Endothelial cell of umbilical vein (primary cell): Measurements from ENCODE around the gene HIVEP3. TPM values are rescaled to one million over a fixed set of nuclear protein-coding genes. Genes with fewer than 3 reads are reported as not detected.

Experiments
- BruUV-seq: library from RNA; stranded (reverse); fragments of 400-500 nt; replicated peaks from 2 replicates; lab custom pipeline; 2021; lab: Mats Ljungman, UMichigan
- CTCF ChIA-PET: fragments of 300-600, 350-600 bp; sonication (Branson Sonifier 250); formaldehyde crosslinking; loops from one replicate; lab custom pipeline; 2021; ENCODE audit warnings: antibody characterized with exemption, inconsistent platforms; lab: Charles Lee
- POLR2A ChIA-PET: fragments of 300-600, 350-600 bp; sonication (Branson Sonifier 250); formaldehyde crosslinking; loops from one replicate; lab custom pipeline; 2021; ENCODE audit warnings: antibody characterized with exemption, inconsistent platforms; lab: Charles Lee
- DNase-seq: peaks from one replicate; pipeline ENCODE4 v3.0.0-alpha.2; 2011; ENCODE audit warnings: low read depth, low spot score
- FAIRE-seq: peaks from 2 replicates; lab custom pipeline; 2011; peaks lifted over from hg19 to GRCh38; lab: Jason Lieb, UNC
- H2AFZ ChIP-seq: 2 replicates; pipeline ENCODE4 v1.6.0; 2012; ENCODE audit warnings: low read depth, low read length, control low read depth, inconsistent platforms
- H3K27ac ChIP-seq: 2 replicates; pipeline ENCODE4 v1.5.1; 2011; ENCODE audit warnings: low read depth, mild to moderate bottlenecking, control low read depth, low read length, moderate library complexity; ENCODE audit not compliant: insufficient read depth
- H3K27me3 ChIP-seq, 2 experiments: 2 replicates each; pipeline versions ENCODE4 v1.6.0 to v1.6.1; 2011; ENCODE audit warnings: low read length in 2 of 2, mixed read lengths in 1 of 2; ENCODE audit not compliant: control insufficient read depth in 2 of 2, insufficient read depth in 2 of 2
- H3K36me3 ChIP-seq, 2 experiments: 2 replicates in 1 of 2; 3 replicates in 1 of 2; pipeline ENCODE4 v1.5.1; 2011; ENCODE audit warnings: low read length in 2 of 2, mild to moderate bottlenecking in 1 of 2, moderate library complexity in 1 of 2; ENCODE audit not compliant: control insufficient read depth in 2 of 2, insufficient read depth in 2 of 2; ENCODE audit errors: extremely low read depth in 1 of 2
- H3K4me1 ChIP-seq: 3 replicates; pipeline ENCODE4 v1.5.1; 2011; ENCODE audit warnings: mild to moderate bottlenecking, low read length; ENCODE audit not compliant: control insufficient read depth, insufficient read depth; ENCODE audit errors: extremely low read depth
- H3K4me2 ChIP-seq: 2 replicates; pipeline ENCODE4 v1.6.1; 2011; ENCODE audit warnings: low read length, control low read depth, mixed read lengths; ENCODE audit not compliant: insufficient read depth
- H3K4me3 ChIP-seq, 3 experiments: fragments of 200-600 bp in 1 of 3; sonication (generic), shearing (Covaris generic) in 1 of 3; replicated peaks in 1 of 3; 2 replicates each; pipeline ENCODE4 v1.5.1; 2011 to 2016; ENCODE audit warnings: control low read depth in 3 of 3, low read length in 3 of 3, mild to moderate bottlenecking in 2 of 3, inconsistent platforms in 1 of 3, low read depth in 1 of 3, moderate library complexity in 1 of 3; ENCODE audit not compliant: insufficient read depth in 1 of 3
- H3K79me2 ChIP-seq: 2 replicates; pipeline ENCODE4 v1.6.0; 2012; ENCODE audit warnings: low read length, inconsistent platforms; ENCODE audit not compliant: control insufficient read depth, insufficient read depth
- H3K9ac ChIP-seq: replicated peaks from 2 replicates; pipeline ENCODE3; 2011; ENCODE audit warnings: low read length, control low read depth; ENCODE audit not compliant: insufficient read depth; ENCODE audit errors: extremely low read depth
- H3K9me1 ChIP-seq: replicated peaks from 3 replicates; pipeline ENCODE4 v1.6.0; 2011; ENCODE audit warnings: mild to moderate bottlenecking, low read length; ENCODE audit not compliant: control insufficient read depth, insufficient read depth; ENCODE audit errors: extremely low read depth
- H3K9me3 ChIP-seq: replicated peaks from 2 replicates; pipeline ENCODE4 v1.5.1; 2012; ENCODE audit warnings: low read length, inconsistent platforms; ENCODE audit not compliant: control insufficient read depth, insufficient read depth
- H4K20me1 ChIP-seq: replicated peaks from 2 replicates; pipeline ENCODE3; 2011; ENCODE audit warnings: mild to moderate bottlenecking, low read length; ENCODE audit not compliant: control insufficient read depth, insufficient read depth; ENCODE audit errors: extremely low read depth
- CTCF ChIP-seq, 2 donors: IDR thresholded peaks; 1 replicate in 1 of 2; 2 replicates in 1 of 2; pipeline ENCODE4 v1.5.1; 2011; ENCODE audit warnings: low read length in 2 of 2, mild to moderate bottlenecking in 2 of 2, moderate library complexity in 2 of 2, control low read depth in 1 of 2, inconsistent platforms in 1 of 2, low read depth in 1 of 2; ENCODE audit not compliant: insufficient read depth in 1 of 2; ENCODE audit errors: extremely low read depth in 1 of 2
- GATA2 ChIP-seq: IDR thresholded peaks from 2 replicates; pipeline ENCODE4 v1.7.0; 2011; ENCODE audit warnings: low read depth, mild to moderate bottlenecking, moderate library complexity, mixed read lengths, low read length; ENCODE audit not compliant: insufficient read length, insufficient read depth
- JUN ChIP-seq: IDR thresholded peaks from 2 replicates; pipeline ENCODE4 v1.6.1; 2011; ENCODE audit warnings: borderline replicate concordance, low read depth; ENCODE audit not compliant: insufficient read length, insufficient read depth
- MYC ChIP-seq: IDR thresholded peaks from one replicate; pipeline ENCODE4 v1.6.1; 2011; ENCODE audit warnings: mild to moderate bottlenecking, low read depth, low read length
- POLR2AphosphoS5 ChIP-seq: IDR thresholded peaks from 2 replicates; pipeline ENCODE4 v1.6.1; 2012; ENCODE audit warnings: low read depth, mild to moderate bottlenecking, control low read depth, low read length, moderate library complexity; ENCODE audit not compliant: insufficient read depth
- dilution Hi-C: fragments of 300-500 bp; cut with MboI; formaldehyde crosslinking; loops from one replicate; pipeline ENCODE4 v1.15.0; 2019; ENCODE audit warnings: low sequenced_read_pairs; ENCODE audit not compliant: extremely low pct_ligation_motif_present
- intact Hi-C: fragments of 100-400 bp; cut with micrococcal nuclease; formaldehyde crosslinking; loops from one replicate; pipeline ENCODE4 v1.10.0; 2022
- polyA plus RNA-seq, 4 experiments: library from polyadenylated mRNA; depleted of rRNA in 3 of 4; stranded (reverse) in 3 of 4; unstranded in 1 of 4; fragments of >200 nt; gene quantifications; 2 replicates each; pipeline versions ENCODE4 v1.2.1 to v1.2.3, GENCODE V29; 2011 to 2012; ENCODE audit warnings: missing spikeins in 1 of 4
- total RNA-seq: library from RNA; stranded (reverse); gene quantifications from 2 replicates; pipeline ENCODE4 v1.2.3, GENCODE V29; 2021

Gene HIVEP3
- total and polyA plus RNA-seq, 2 donors (not counting 3 experiments of a cell fraction or from before 2014, with no cell fraction given): 3.4 to 4.0 TPM

DNA sequence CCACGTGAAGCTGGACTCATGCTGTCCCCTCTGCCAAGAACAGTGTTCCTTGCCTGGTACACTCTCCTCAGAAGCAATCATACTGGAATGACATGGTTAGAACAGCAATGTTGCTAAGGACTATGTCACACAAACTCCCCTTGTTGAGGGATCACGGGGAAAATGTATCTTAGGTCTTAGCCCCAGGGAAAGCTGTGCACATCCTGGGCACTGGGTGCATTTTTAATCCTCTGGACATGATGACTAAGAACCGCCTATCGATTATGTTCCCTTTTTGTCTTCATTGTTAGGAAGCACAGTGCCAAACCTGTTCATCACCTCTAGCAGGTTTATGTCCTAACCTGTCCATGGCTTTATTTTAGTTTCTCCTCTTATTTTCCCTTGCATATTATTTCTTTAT lies 115.1 kb downstream of the HIVEP3 start:
- no peak for DNase-seq
- no peaks in the 10 kb centered on the region for H3K9me1 ChIP-seq
- H3K4me3 ChIP-seq: no peak overlapping the region
- intact Hi-C loops (no loop called here), dilution Hi-C loops (no loop called here)
- BruUV-seq: no TSS peak
- no peak overlapping the region for H2AFZ ChIP-seq
- no peak for TF ChIP-seq JUN
- no peak for TF ChIP-seq MYC
- FAIRE-seq: no peak
- no peak overlapping the region for H3K4me2 ChIP-seq
- H3K9me3 ChIP-seq: no peaks in the 10 kb centered on the region
- H3K79me2 ChIP-seq: no peaks in the 10 kb centered on the region
- ChIA-PET POLR2A (interaction anchor here (0.6 kb wide), 1 partner anchor 658 kb away, joined by 3 read pairs; no protein-coding TSS in a partner anchor), CTCF (no interaction called here)
- no peak overlapping the region for H3K27ac ChIP-seq
- H3K36me3 ChIP-seq: no peaks in the 10 kb centered on the region
- H3K9ac ChIP-seq: no peak overlapping the region
- H3K27me3 ChIP-seq: peaks cover 0 to 2% of the 10 kb centered on the region in 2 experiments
- no peaks in the 10 kb centered on the region for H4K20me1 ChIP-seq
- H3K4me1 ChIP-seq: no peaks in the 10 kb centered on the region

DNA sequence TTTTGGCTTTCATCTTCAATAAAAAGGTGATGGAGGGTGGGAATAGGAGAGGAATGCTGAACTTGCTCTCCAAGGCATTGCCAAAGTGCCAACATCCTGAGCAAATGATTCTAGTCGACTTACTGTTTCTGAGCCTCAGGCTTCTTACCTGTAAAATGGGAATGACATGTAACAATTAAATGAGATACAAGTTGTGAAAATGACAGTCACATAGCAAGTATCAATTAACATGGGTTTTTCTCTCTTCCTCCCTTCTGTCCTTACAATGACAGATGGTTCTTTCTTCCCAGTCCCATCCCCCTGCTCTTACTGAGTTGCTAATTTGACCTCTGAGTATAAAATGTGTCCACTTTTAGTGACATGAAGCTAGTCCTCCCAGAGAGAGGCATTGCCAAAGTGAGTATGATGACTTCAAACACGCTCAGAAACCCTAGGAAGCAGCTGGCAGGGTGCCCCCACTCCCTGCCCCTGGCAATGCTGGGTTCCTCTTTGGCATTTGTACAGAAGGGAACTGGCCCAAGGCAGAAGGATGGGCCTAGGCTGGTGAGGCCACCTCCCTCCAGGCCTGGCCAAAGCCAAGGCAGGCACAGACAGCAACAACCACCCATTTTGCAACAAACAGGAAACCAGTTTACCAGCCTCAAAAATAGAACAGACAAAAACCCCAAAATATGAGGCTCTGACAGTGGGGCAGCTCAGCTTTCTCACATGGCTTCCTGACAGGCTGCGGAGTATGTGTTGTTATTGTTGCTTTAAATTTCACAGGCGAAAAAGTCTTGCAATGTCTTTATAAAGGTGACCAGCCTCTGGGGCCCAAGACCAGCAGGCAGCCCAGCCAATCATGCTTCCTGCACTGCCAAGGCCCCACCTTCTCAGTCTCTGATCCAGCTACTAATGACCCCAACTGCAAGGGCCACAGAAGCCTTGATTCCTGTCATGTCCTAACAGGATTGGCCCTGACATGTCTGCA lies 115.9 kb downstream of the HIVEP3 start:
- dilution Hi-C loops: no loop called here
- TF ChIP-seq POLR2AphosphoS5 (no peak), CTCF (IDR thresholded peaks at IDR 0.05; ENCODE audit: extremely low read depth in 1 of 2, insufficient read depth in 1 of 2, low read depth in 1 of 2, low read length in 2 of 2) (no peak), JUN (no peak), MYC (no peak), GATA2 (no peak)
- peaks cover 0 to 2% of the 10 kb centered on the region in 2 experiments for H3K27me3 ChIP-seq
- H4K20me1 ChIP-seq: no peaks in the 10 kb centered on the region
- no peak overlapping the region for H2AFZ ChIP-seq
- H3K27ac ChIP-seq: no peak overlapping the region
- ChIA-PET CTCF (no interaction called here), POLR2A (no interaction called here)
- H3K9ac ChIP-seq: no peak overlapping the region
- no peak for DNase-seq
- H3K4me1 ChIP-seq: no peaks in the 10 kb centered on the region
- H3K4me3 ChIP-seq: no peak overlapping the region
- no peaks in the 10 kb centered on the region for H3K36me3 ChIP-seq
- BruUV-seq: no TSS peak
- no peaks in the 10 kb centered on the region for H3K9me1 ChIP-seq
- intact Hi-C loops: no loop called here
- H3K9me3 ChIP-seq: no peaks in the 10 kb centered on the region
- no peak for FAIRE-seq
- no peaks in the 10 kb centered on the region for H3K79me2 ChIP-seq
- H3K4me2 ChIP-seq: no peak overlapping the region
